Activated T-helper 2 cell treated with anti-CD3 and anti-CD28 coated beads, Interferon-gamma antibody, Interleukin-2, Interleukin-4, amounts not matched to agents 10 μg/mL and 5 μg/mL and 100 μg/mL, durations not matched to agents 14 hours and 24 hours and 36 hours (primary cell): ENCODE measurements around the gene YIF1A. TPM values are rescaled to one million over a fixed set of nuclear protein-coding genes. Genes with fewer than 3 reads are reported as not detected.
"Not testable (repeated sequence)": the region's sequence is repeated elsewhere in the genome, so short reads cannot be mapped to it uniquely, and the experiment has no call there.

Source experiments
- DNase-seq: peaks from one replicate; pipeline ENCODE4 v3.0.0; 2021; ENCODE audit warnings: low spot score
- H3K27ac Mint-ChIP-seq: one replicate; pipeline ENCODE4 v1.8.0; 2021; ENCODE audit warnings: mixed read lengths
- H3K27me3 Mint-ChIP-seq: one replicate; pipeline ENCODE4 v1.8.0; 2021; ENCODE audit warnings: low read depth, mixed read lengths
- H3K36me3 Mint-ChIP-seq: one replicate; pipeline ENCODE4 v1.8.0; 2021; ENCODE audit warnings: low read depth, mixed read lengths
- H3K4me1 Mint-ChIP-seq: one replicate; pipeline ENCODE4 v1.8.0; 2021; ENCODE audit warnings: low read depth, mixed read lengths
- H3K4me3 Mint-ChIP-seq: one replicate; pipeline ENCODE4 v1.8.0; 2021; ENCODE audit warnings: low read depth, mild to moderate bottlenecking, moderate library complexity, mixed read lengths
- H3K9me3 Mint-ChIP-seq: one replicate; pipeline ENCODE4 v1.8.0; 2021; ENCODE audit warnings: mixed read lengths
- intact Hi-C: fragments of 100-400 bp; cut with micrococcal nuclease; formaldehyde crosslinking; loops from one replicate; pipeline ENCODE4 v1.15.1; 2023
- total RNA-seq: library from RNA; stranded (reverse); gene quantifications from 2 replicates; pipeline ENCODE4 v1.2.3, GENCODE V29; 2022

The YIF1A gene
- total RNA-seq, 1 donor from 2014 or later = 78.9 TPM

DNA sequence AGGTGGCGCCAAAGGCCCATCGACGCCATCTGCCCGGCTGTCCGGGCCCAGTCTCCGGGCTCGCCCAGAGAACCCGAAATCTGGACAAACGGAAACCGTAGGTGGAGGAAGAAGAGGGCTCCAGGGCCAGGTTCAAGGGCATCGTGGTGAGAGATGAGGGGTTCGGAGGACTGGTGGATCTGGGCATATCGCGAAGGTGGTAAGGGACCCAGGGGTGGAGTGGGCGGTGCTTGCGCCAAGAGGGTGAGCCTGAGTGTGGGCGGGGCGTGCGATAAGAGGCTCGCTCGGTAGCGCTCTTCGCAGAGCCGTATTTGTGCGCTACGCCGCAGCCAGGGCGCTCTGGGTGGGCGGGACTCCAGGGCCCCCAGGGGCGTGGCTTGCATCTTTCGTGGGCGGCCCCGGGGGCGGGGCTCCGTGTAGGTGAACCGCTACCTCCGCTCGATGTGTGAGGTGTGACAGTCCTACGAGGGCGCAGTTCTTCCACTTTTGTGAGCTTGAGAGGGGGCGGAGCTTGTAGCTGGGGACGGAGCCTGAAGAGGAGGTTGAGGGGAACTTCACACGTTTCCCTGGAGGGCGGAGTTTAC is 23.1 kb upstream of the YIF1A start:
- Mint-ChIP-seq H3K9me3 (no peaks in the 10 kb centered on the region), H3K36me3 (no peaks in the 10 kb centered on the region), H3K27ac (peak overlapping the region; percentile 96), H3K27me3 (no peaks in the 10 kb centered on the region), H3K4me1 (peaks cover 8% of the 10 kb centered on the region), H3K4me3 (peak overlapping the region; percentile 93)
- peak; percentile 92 for DNase-seq
- intact Hi-C loops = loop anchor here (1.0 to 2.0 kb wide), 5 partner anchors 16 to 75 kb away; partner anchors contain the start of genes BRMS1 and YIF1A

DNA sequence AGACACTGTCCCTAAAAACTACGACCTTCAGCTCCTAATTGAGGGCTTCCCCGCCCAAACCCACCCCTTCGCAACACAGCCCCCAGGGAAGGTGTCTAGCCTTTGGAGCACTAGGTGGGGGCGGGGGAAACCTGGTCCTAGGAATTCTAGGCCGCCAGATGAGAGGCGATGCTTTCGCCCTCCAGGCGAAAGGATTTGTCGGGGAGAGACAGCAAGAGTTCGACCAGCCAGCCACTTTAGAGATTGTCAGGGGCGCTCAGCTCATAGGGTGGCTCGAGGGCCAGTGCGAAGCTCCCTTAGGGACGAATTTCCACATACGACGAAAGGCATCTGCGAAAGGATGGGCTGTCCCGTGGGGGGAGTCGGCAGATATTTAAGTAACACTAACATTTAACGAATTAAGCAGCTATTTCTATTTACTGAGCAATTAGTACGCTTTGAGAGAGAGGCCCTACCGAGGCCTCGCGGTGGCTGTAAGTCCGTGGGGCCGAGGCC is 22.6 kb upstream of the YIF1A start:
- H3K9me3 Mint-ChIP-seq = no peaks in the 10 kb centered on the region
- H3K4me3 Mint-ChIP-seq = peak overlapping the region; percentile 93
- DNase-seq = no peak
- H3K4me1 Mint-ChIP-seq = peaks cover 8% of the 10 kb centered on the region
- H3K36me3 Mint-ChIP-seq = no peaks in the 10 kb centered on the region
- peak overlapping the region; percentile 96 for H3K27ac Mint-ChIP-seq
- intact Hi-C loops = loop anchor here (2.0 kb wide), 1 partner anchor 75 kb away; no protein-coding TSS in a partner anchor
- H3K27me3 Mint-ChIP-seq = no peaks in the 10 kb centered on the region

DNA sequence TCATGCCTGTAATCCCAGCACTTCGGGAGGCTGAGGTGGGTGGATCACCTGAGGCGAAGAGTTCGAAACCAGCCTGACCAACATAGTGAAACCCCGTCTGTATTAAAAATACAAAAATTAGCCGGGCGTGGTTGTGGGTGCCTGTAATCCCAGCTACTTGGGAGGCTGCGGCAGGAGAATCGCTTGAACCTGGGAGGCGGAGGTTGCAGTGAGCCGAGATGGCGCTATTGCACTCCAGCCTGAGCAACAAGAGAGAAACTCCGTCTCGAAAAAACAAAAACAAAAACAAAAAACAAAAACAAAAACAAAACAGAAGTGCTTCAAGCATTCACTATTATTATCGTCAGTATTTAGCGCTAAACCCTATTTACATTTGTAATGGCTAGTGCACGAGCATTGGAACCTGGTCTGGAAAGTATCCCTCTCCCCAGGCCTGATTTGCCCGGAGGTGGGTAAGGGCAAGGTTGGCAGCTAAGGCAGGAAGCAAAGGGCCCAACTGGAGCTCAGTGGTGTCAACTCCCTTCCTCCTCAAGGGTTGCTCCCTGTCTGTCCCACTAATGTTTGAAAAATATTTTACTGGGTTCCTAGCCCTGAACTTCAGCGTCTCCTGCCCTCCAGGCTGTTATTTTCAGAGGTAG is 22.0 kb upstream of the YIF1A start:
- intact Hi-C loops = loop anchor here (2.0 kb wide), 1 partner anchor 76 kb away; no protein-coding TSS in a partner anchor
- not testable (repeated sequence) for H3K4me1 Mint-ChIP-seq, H3K36me3 Mint-ChIP-seq, H3K27ac Mint-ChIP-seq, DNase-seq, H3K4me3 Mint-ChIP-seq, H3K9me3 Mint-ChIP-seq, H3K27me3 Mint-ChIP-seq

DNA sequence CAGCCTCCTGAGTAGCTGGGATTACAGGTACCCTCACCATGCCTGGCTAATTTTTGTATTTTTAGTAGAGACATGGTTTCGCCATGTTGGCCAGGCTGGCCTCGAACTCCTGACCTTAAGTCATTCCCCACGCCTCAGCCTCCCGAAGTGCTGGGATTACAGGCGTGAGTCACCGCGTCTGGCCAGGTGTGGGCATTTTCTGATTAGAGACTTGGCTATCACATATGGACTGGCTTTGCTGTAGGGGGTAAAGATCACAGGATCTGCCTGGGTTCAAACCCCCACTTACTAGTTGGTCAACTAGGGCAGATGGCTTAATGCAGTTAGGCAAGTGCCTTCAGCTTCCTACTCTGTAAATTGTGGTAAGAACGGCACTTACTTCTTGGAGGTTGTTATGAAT is 21.4 kb upstream of the YIF1A start:
- DNase-seq = no peak
- Mint-ChIP-seq H3K9me3 (no peaks in the 10 kb centered on the region), H3K4me3 (no peak overlapping the region), H3K36me3 (no peaks in the 10 kb centered on the region), H3K27ac (no peak overlapping the region), H3K27me3 (no peaks in the 10 kb centered on the region), H3K4me1 (peaks cover 8% of the 10 kb centered on the region)
- intact Hi-C loops = loop anchor here (2.0 kb wide), 1 partner anchor 76 kb away; no protein-coding TSS in a partner anchor

DNA sequence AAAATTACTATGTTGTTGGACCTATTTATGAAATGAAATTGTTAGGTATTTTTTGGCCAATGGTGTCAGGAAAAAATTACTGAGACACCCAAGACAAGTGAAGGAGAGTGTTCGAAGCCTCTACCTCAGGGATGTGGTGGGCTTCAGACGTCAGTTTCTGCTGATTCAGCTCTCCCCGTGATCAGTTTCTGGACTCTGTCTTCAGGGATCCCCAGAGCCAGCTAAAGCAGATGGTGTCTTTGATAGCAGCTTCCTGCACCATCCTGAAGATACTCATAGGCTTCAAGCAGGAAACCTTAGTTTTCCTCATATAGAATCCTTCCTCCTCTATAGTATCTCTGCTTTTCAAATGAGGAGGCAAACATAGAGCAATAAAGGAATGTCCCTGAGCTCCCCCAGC is 20.5 kb upstream of the YIF1A start:
- DNase-seq = no peak
- Mint-ChIP-seq H3K36me3 (no peaks in the 10 kb centered on the region), H3K27me3 (no peaks in the 10 kb centered on the region), H3K9me3 (no peaks in the 10 kb centered on the region), H3K27ac (no peak overlapping the region), H3K4me3 (no peak overlapping the region), H3K4me1 (peaks cover 8% of the 10 kb centered on the region)
- intact Hi-C loops = no loop called here

DNA sequence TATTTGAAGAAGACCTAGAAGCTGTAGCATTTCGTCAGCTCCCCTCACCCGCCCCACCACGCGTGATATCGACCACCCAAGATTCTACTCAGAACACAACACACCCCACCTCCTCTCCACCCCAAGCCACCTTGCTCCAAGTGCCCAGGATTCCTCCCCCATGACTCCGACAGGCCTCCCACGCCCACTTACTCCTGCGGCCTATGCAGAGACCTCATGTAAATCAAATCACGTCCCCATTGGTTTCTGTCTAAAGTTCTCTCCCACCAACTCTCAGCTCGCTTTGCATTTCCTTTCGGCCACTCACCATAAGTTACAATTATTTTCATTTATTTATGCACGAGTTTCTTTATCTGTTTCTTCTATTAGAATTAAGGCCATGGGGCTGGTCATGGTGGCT is 13.7 kb upstream of the YIF1A start:
- Mint-ChIP-seq H3K4me3 (no peak overlapping the region), H3K9me3 (no peaks in the 10 kb centered on the region), H3K36me3 (no peaks in the 10 kb centered on the region), H3K27me3 (no peaks in the 10 kb centered on the region), H3K27ac (no peak overlapping the region), H3K4me1 (no peaks in the 10 kb centered on the region)
- no peak for DNase-seq
- intact Hi-C loops = no loop called here

DNA sequence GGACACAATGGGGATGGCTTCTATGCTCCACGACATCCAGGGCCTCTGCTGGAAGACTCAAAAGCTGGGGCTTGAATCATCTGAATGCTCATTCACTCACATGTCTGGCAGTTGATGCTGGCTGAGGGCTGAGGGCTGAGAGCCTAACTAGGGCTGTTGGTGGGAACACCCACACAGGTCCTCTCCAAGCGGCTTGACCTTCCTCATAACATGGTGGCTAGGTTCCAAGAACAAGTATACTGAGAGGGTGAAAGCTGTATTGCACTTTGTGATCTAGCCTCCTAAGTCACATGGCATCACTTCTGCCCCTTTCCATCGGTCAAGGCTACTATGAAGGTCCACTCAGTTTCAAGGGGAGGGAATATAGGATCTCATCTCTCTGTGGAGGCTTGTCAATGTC is 10.2 kb upstream of the YIF1A start:
- no peaks in the 10 kb centered on the region for H3K4me1 Mint-ChIP-seq
- DNase-seq = no peak

DNA sequence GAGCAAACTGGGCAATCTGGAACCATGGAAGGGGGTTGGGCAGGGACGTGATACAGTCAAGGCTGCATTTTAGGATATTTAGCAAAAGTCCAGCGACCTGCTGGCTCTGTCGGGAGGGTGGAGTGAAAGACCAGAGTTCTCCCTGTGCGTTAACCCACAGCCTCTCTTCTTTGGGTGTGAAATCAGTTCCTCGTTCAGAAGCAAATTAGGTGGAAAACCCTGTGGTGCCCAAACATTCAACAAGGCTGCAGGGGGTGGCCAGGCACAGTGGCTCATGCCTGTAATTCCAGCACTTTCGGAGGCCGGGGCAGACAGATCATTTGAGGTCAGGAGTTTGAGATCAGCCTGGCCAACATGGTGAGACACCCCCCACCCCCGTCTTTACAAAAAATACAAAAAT is 8.7 kb upstream of the YIF1A start:
- H3K4me3 Mint-ChIP-seq = no peak overlapping the region
- H3K27me3 Mint-ChIP-seq = peaks cover 12% of the 10 kb centered on the region
- no peaks in the 10 kb centered on the region for H3K4me1 Mint-ChIP-seq
- intact Hi-C loops = no loop called here
- H3K27ac Mint-ChIP-seq = no peak overlapping the region
- H3K36me3 Mint-ChIP-seq = no peaks in the 10 kb centered on the region
- no peak for DNase-seq
- no peaks in the 10 kb centered on the region for H3K9me3 Mint-ChIP-seq

More for the DNA sequence above, 10.2 kb upstream of the YIF1A start:
- Mint-ChIP-seq H3K36me3 (no peaks in the 10 kb centered on the region), H3K9me3 (no peaks in the 10 kb centered on the region), H3K4me3 (no peak overlapping the region), H3K27me3 (peaks cover 2% of the 10 kb centered on the region), H3K27ac (no peak overlapping the region)
- intact Hi-C loops = no loop called here

DNA sequence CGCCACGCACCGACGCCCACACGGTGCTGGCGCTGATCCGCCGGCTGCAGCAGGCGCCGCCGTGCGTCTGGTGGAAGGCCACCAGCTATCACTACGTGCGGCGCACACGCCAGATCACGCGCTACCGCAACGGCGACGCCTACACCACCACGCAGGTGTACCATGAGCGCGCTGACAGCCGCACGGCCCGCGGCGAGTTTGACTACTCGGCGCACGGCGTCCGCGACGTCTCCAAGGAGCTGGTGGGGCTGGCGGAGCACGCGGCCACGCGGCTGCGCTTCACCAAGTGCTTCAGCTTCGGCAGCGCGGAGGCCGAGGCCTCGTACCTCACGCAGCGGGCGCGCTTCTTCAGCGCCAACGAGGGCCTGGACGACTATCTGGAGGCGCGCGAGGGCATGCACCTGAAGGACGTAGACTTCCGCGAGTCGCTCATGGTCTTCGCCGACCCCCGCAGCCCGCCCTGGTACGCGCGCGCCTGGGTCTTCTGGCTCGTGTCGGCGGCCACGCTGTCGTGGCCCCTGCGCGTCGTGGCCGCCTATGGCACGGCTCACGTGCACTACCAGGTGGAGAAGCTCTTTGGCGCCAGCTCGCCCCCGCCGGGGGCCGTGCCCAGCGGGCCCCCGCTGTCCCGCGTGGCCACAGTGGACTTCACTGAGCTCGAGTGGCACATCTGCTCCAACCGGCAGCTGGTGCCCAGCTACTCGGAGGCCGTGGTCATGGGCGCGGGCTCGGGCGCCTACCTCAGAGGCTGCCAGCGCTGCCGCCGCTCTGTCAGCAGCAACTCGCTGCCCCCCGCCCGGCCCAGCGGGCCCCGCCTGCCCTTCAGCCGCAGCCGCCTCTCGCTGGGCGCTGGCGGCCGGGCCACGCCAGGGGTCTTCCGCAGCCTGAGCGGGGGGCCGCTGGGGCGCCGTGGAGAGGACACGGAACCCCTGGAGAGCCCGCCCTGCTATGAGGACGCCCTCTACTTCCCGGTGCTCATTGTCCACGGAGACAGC is 6.0 kb upstream of the YIF1A start:
- peaks cover 28% of the 10 kb centered on the region for H3K27me3 Mint-ChIP-seq
- peaks cover 5% of the 10 kb centered on the region for H3K4me1 Mint-ChIP-seq
- no peak overlapping the region for H3K4me3 Mint-ChIP-seq
- no peaks in the 10 kb centered on the region for H3K9me3 Mint-ChIP-seq
- no peak for DNase-seq
- H3K27ac Mint-ChIP-seq = no peak overlapping the region
- H3K36me3 Mint-ChIP-seq = no peaks in the 10 kb centered on the region
- intact Hi-C loops = no loop called here

DNA sequence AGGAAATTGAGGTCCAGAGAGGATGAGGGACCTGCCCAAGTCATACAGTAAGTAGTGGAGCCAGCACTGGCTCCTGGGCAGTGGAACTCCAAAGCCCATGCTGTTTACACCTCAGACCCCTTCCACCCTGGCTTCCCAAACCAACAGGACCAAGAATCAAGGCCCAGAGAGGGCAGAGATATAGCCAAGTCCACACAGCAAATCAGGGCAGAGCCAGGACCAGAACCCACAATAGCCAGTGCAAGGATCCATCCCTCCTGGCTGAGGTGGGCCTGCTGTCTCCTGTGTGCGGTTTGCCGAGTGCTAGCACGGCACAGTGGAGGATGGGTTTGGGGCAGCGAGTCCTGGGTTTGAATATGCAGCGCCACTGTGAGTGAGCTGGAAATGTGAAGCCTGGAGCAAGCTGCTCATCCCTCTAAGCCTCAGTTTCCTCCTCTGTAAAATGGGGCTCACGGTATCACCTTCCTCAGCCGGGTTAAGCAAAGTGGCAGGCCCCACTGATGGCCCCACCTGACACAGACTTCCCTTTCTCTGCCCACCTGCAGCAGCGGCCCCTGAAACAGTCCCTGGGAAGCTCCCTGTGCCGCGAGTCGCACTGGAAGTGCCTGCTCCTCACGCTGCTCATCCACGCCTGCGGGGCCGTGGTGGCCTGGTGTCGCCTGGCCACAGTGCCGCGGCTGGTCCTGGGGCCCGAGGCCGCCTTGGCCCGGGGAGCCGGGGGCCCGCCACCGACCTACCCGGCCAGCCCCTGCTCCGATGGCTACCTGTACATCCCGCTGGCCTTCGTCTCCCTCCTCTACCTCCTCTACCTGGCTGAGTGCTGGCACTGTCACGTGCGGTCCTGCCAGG is 5.1 kb upstream of the YIF1A start:
- Mint-ChIP-seq H3K4me3 (no peak overlapping the region), H3K36me3 (no peaks in the 10 kb centered on the region), H3K27ac (no peak overlapping the region), H3K4me1 (peaks cover 9% of the 10 kb centered on the region), H3K27me3 (peaks cover 30% of the 10 kb centered on the region), H3K9me3 (no peaks in the 10 kb centered on the region)
- no peak for DNase-seq
- intact Hi-C loops = no loop called here

DNA sequence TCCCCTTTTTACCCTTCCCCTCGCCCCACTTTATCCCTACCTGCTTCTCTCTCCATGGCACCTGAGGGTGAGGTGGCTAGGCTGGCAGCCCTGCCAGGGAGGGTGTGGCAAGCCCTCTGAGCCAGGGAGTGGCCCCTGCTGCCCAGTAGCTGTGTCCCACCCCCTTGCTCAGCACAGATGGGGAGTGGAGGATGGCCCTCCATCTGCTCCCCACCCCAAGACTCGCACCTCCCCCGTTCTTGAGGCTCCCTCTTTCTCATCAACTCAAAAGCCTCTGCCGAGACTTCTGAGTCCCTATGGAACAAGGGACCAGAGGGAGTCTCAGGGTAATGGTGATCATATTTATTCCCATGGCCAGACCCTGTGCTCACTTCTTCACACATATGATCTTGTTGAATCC is 4.4 kb upstream of the YIF1A start:
- H3K9me3 Mint-ChIP-seq = no peaks in the 10 kb centered on the region
- intact Hi-C loops = no loop called here
- DNase-seq = no peak
- no peak overlapping the region for H3K4me3 Mint-ChIP-seq
- H3K27me3 Mint-ChIP-seq = peaks cover 30% of the 10 kb centered on the region
- peaks cover 9% of the 10 kb centered on the region for H3K4me1 Mint-ChIP-seq
- H3K36me3 Mint-ChIP-seq = no peaks in the 10 kb centered on the region
- no peak overlapping the region for H3K27ac Mint-ChIP-seq
